ENCODE measurements around the gene MAP4K2. TPM values are rescaled to one million over a fixed set of nuclear protein-coding genes. Genes with fewer than 3 reads are reported as not detected.

Gene MAP4K2
- total RNA-seq, 1 experiment from 2014 or later = 24.7 TPM

- no peak for DNase-seq
- no peak overlapping the region for H3K27ac ChIP-seq (ENCODE audit: insufficient read length, low read depth, low read length)
- no peak overlapping the region for H2AK5ac ChIP-seq (ENCODE audit: insufficient read length, low read length)
- no peak overlapping the region for H3K4me2 ChIP-seq (ENCODE audit: insufficient read depth, insufficient read length, low read length)
- no peaks in the 10 kb centered on the region for H4K20me1 ChIP-seq (ENCODE audit: control insufficient read depth, insufficient read depth, insufficient read length)
- no CpG with 5 or more reads among the region's 21 CpGs for WGBS (ENCODE audit: extremely low coverage, insufficient read length, low lambda C conversion rate)
- no peak overlapping the region for H3K9ac ChIP-seq (ENCODE audit: extremely low read depth, insufficient read length, low read length)
- no peak overlapping the region for H4K8ac ChIP-seq (replicated peaks; ENCODE audit: insufficient read length, low read depth, low read length)
- no peak overlapping the region for H3T11ph ChIP-seq (ENCODE audit: low read length)
- no peak overlapping the region for H3K14ac ChIP-seq (ENCODE audit: insufficient read depth, low read length)
- Mint-ChIP-seq H3K4me1 (no peaks in the 10 kb centered on the region), H3K36me3 (ENCODE audit: insufficient read depth in 1 of 3, low read depth in 3 of 3) (peaks cover 0 to 39% (median 20%) of the 10 kb centered on the region in 3 experiments; a peak in 4 of 7 replicates), H3K27me3 (ENCODE audit: low read depth) (no peaks in the 10 kb centered on the region), H3K9me3 (no peaks in the 10 kb centered on the region), H3K27ac (no peak overlapping the region), H3K4me3 (no peak overlapping the region)
- H3K18ac ChIP-seq (ENCODE audit: insufficient read length, low read depth, low read length) = no peak overlapping the region
- H2BK5ac ChIP-seq (ENCODE audit: insufficient read length, low read length) = no peak overlapping the region
- H3K79me1 ChIP-seq (ENCODE audit: insufficient read depth, low read depth, low read length, poor library complexity, severe bottlenecking) = no peaks in the 10 kb centered on the region
- H2BK15ac ChIP-seq (ENCODE audit: low read depth, low read length) = no peak overlapping the region
- H2BK120ac ChIP-seq (ENCODE audit: low read depth, low read length, poor library complexity, severe bottlenecking) = no peak overlapping the region
- no peak overlapping the region for H2AFZ ChIP-seq (ENCODE audit: low read length)
- no peak overlapping the region for H3K56ac ChIP-seq (ENCODE audit: insufficient read length, low read depth, low read length)
- no peak overlapping the region for H4K5ac ChIP-seq (ENCODE audit: insufficient read length, low read depth, low read length)
- no peak overlapping the region for H3K4ac ChIP-seq (ENCODE audit: low read depth, low read length)
- no peaks in the 10 kb centered on the region for H3K27me3 ChIP-seq (ENCODE audit: insufficient read depth, low read length)
- TF ChIP-seq CTCF (conservative IDR thresholded peaks at IDR 0.05) = no peak
- no peaks in the 10 kb centered on the region for H3K79me2 ChIP-seq (ENCODE audit: insufficient read depth, low read length)
- no peak overlapping the region for H4K91ac ChIP-seq (ENCODE audit: insufficient read length, low read depth, low read length)
- no peak overlapping the region for H2BK20ac ChIP-seq (ENCODE audit: low read depth, low read length, poor library complexity, severe bottlenecking)
- H3K9me3 ChIP-seq (ENCODE audit: control insufficient read depth, low read depth, low read length) = no peaks in the 10 kb centered on the region
- H3K4me1 ChIP-seq (ENCODE audit: insufficient read depth, low read length) = no peaks in the 10 kb centered on the region
- H3K23me2 ChIP-seq (ENCODE audit: insufficient read length, low read depth, low read length, poor library complexity, severe bottlenecking) = no peaks in the 10 kb centered on the region
- H2BK12ac ChIP-seq (ENCODE audit: insufficient read length, low read depth, low read length) = no peak overlapping the region
- no peak overlapping the region for H3K23ac ChIP-seq (ENCODE audit: insufficient read length, low read depth, low read length)
Measured at GRCh38 chr11:64832467-64833197, 29.6 kb upstream of the MAP4K2 start.

Data from H9 (cell line).